SK-N-SH (cell line): Measurements from ENCODE around the gene GNAZ.

Source experiments
- CHD2 ChIP-seq: fragments of 150-350 bp; IDR thresholded peaks from 2 replicates; pipeline ENCODE4 v1.6.1; 2018; ENCODE audit warnings: low read length; ENCODE audit not compliant: partially characterized antibody
- FOXJ3 ChIP-seq: sonication (generic); formaldehyde crosslinking; IDR thresholded peaks from 2 replicates; pipeline ENCODE4 v1.5.1; 2020; ENCODE audit warnings: mild to moderate bottlenecking, missing genetic modification reagents
- FOXM1 ChIP-seq: IDR thresholded peaks from 2 replicates; pipeline ENCODE4 v1.4.0; 2012; ENCODE audit warnings: low read depth, mild to moderate bottlenecking
- GABPA ChIP-seq: IDR thresholded peaks from 2 replicates; pipeline ENCODE4 v1.4.0; 2012; ENCODE audit warnings: low read depth, mild to moderate bottlenecking
- RXRA ChIP-seq: IDR thresholded peaks from 2 replicates; pipeline ENCODE4 v1.4.0; 2012; ENCODE audit warnings: low read depth, mild to moderate bottlenecking, borderline replicate concordance
- SIN3A ChIP-seq: IDR thresholded peaks from 2 replicates; pipeline ENCODE4 v1.6.1; 2012; ENCODE audit warnings: low read depth, mild to moderate bottlenecking, low read length, moderate library complexity, borderline replicate concordance
- TAF1 ChIP-seq: IDR thresholded peaks from 2 replicates; pipeline ENCODE4 v1.6.1; 2012; ENCODE audit warnings: low read depth, mild to moderate bottlenecking, low read length, moderate library complexity, borderline replicate concordance
- TCF12 ChIP-seq: IDR thresholded peaks from 2 replicates; pipeline ENCODE4 v1.4.0; 2012
- TF ChIP-seq, protein P1 (sequence below): fragments of 150-350 bp; IDR thresholded peaks from 2 replicates; pipeline ENCODE4 v1.6.1; 2016; ENCODE audit warnings: mild to moderate bottlenecking, low read depth, low read length
- TF ChIP-seq, protein P2 (sequence below): fragments of 200-600 bp; sonication (generic); IDR thresholded peaks from 2 replicates; pipeline ENCODE4 v1.6.1; 2017; ENCODE audit warnings: antibody characterized with exemption, mild to moderate bottlenecking, moderate library complexity
- TF ChIP-seq, protein P3 (sequence below): fragments of 150-350 bp; IDR thresholded peaks from 2 replicates; pipeline ENCODE4 v1.6.1; 2017; ENCODE audit warnings: antibody characterized with exemption, low read length, low read depth, borderline replicate concordance

DNA sequence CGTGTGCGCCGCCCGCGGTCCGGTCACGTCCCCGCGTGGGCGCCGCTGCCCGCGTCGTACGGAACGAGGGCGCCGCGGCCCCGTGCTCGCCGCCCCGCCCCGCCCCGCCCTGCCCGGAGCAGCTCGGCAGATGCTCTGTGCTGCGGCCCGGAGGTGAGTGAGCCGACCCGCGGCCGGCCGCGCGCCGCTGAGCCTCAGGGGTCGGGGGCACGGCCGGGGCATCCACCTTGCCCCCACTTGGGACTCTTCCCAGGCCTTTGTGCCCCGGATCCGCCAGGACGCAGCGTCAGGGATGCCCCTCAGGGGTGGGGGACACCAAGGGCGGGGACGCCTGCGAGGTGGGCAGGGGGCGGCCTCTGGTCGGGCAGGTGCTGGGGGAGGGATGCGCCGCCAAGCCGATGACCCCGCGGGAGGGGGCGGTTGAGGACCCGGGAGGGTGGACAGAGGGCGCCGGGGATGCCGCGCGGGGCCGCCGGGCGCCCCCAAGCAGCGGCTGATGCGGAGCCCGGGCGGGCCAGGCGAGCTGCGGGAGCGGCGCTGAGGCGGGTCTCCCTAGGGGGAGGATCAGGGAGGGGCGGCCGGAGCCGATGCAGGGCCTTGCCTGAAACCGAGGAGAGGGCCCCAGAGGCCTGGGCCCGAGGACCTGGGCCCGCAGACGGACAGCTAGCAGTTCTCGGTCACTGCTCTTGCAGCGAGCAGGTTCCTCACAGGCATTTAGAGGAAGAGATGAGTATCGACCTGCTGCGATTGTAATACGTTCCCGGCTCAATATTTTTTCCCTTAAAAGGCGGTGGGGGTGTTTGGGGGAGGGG, at the start of gene GNAZ:
- TF ChIP-seq, protein P1, sequence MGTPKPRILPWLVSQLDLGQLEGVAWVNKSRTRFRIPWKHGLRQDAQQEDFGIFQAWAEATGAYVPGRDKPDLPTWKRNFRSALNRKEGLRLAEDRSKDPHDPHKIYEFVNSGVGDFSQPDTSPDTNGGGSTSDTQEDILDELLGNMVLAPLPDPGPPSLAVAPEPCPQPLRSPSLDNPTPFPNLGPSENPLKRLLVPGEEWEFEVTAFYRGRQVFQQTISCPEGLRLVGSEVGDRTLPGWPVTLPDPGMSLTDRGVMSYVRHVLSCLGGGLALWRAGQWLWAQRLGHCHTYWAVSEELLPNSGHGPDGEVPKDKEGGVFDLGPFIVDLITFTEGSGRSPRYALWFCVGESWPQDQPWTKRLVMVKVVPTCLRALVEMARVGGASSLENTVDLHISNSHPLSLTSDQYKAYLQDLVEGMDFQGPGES = no peak
- TF ChIP-seq TAF1 = no peak
- no peak for TF ChIP-seq CHD2
- TF ChIP-seq, protein P2, sequence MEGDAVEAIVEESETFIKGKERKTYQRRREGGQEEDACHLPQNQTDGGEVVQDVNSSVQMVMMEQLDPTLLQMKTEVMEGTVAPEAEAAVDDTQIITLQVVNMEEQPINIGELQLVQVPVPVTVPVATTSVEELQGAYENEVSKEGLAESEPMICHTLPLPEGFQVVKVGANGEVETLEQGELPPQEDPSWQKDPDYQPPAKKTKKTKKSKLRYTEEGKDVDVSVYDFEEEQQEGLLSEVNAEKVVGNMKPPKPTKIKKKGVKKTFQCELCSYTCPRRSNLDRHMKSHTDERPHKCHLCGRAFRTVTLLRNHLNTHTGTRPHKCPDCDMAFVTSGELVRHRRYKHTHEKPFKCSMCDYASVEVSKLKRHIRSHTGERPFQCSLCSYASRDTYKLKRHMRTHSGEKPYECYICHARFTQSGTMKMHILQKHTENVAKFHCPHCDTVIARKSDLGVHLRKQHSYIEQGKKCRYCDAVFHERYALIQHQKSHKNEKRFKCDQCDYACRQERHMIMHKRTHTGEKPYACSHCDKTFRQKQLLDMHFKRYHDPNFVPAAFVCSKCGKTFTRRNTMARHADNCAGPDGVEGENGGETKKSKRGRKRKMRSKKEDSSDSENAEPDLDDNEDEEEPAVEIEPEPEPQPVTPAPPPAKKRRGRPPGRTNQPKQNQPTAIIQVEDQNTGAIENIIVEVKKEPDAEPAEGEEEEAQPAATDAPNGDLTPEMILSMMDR = no peak
- no peak for TF ChIP-seq SIN3A
- no peak for TF ChIP-seq FOXM1
- no peak for TF ChIP-seq FOXJ3
- no peak for TF ChIP-seq GABPA
- TF ChIP-seq TCF12 = no peak
- TF ChIP-seq RXRA = no peak
- TF ChIP-seq, protein P3, sequence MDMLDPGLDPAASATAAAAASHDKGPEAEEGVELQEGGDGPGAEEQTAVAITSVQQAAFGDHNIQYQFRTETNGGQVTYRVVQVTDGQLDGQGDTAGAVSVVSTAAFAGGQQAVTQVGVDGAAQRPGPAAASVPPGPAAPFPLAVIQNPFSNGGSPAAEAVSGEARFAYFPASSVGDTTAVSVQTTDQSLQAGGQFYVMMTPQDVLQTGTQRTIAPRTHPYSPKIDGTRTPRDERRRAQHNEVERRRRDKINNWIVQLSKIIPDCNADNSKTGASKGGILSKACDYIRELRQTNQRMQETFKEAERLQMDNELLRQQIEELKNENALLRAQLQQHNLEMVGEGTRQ = no peak
